GM23248 (cell line): ENCODE measurements around the gene SNRPD3. TPM values are rescaled to one million over a fixed set of nuclear protein-coding genes. Genes with fewer than 3 reads are reported as not detected.
"Not testable (repeated sequence)": the region's sequence is repeated elsewhere in the genome, so short reads cannot be mapped to it uniquely, and the experiment has no call there.

Experiments used
- DNase-seq: peaks from one replicate; pipeline ENCODE4 v3.0.0-alpha.2; 2015
- H2AFZ ChIP-seq: fragments of 200-600 bp; sonication (generic); 2 replicates; pipeline ENCODE4 v1.6.1; 2016; ENCODE audit warnings: antibody characterized with exemption
- H3F3A ChIP-seq: fragments of 200-600 bp; sonication (generic); 2 replicates; pipeline ENCODE4 v1.6.1; 2016; ENCODE audit warnings: mild to moderate bottlenecking, antibody characterized with exemption, mixed run types; ENCODE audit not compliant: insufficient read depth
- H3K27ac ChIP-seq: fragments of 200-600 bp; sonication (generic); 2 replicates; pipeline ENCODE4 v1.5.1; 2016; ENCODE audit warnings: mild to moderate bottlenecking
- H3K27me3 ChIP-seq: fragments of 200-600 bp; sonication (generic); replicated peaks from 2 replicates; pipeline ENCODE4 v1.6.1; 2016; ENCODE audit warnings: mild to moderate bottlenecking; ENCODE audit not compliant: insufficient read depth
- H3K36me3 ChIP-seq: fragments of 200-600 bp; sonication (generic); 2 replicates; pipeline ENCODE4 v1.6.1; 2016; ENCODE audit warnings: low read depth, mild to moderate bottlenecking
- H3K4me1 ChIP-seq: fragments of 200-600 bp; sonication (generic); 2 replicates; pipeline ENCODE4 v1.6.1; 2016; ENCODE audit warnings: mild to moderate bottlenecking; ENCODE audit not compliant: insufficient read depth
- H3K4me2 ChIP-seq: fragments of 200-600 bp; sonication (generic); one replicate; pipeline ENCODE4 v1.6.1; 2016; ENCODE audit warnings: mild to moderate bottlenecking; ENCODE audit not compliant: unreplicated experiment
- H3K4me3 ChIP-seq: fragments of 200-600 bp; sonication (generic); 2 replicates; pipeline ENCODE4 v1.5.1; 2016; ENCODE audit warnings: mild to moderate bottlenecking
- H3K79me2 ChIP-seq: fragments of 200-600 bp; sonication (generic); 2 replicates; pipeline ENCODE4 v1.6.1; 2016; ENCODE audit warnings: mild to moderate bottlenecking; ENCODE audit not compliant: insufficient read depth
- H3K9ac ChIP-seq: fragments of 200-600 bp; sonication (generic); 2 replicates; pipeline ENCODE4 v1.6.1; 2016; ENCODE audit warnings: mild to moderate bottlenecking
- H3K9me2 ChIP-seq: fragments of 200-600 bp; sonication (generic); 2 replicates; pipeline ENCODE4 v1.6.1; 2016; ENCODE audit warnings: mixed run types, mild to moderate bottlenecking, moderate library complexity; ENCODE audit not compliant: insufficient read depth
- H3K9me3 ChIP-seq: fragments of 200-600 bp; sonication (generic); one replicate; pipeline ENCODE4 v1.6.1; 2017; ENCODE audit warnings: low read depth
- H4K20me1 ChIP-seq: fragments of 200-600 bp; sonication (generic); 2 replicates; pipeline ENCODE4 v1.6.0; 2016; ENCODE audit not compliant: insufficient read depth
- EZH2 ChIP-seq: fragments of 200-600 bp; sonication (generic); IDR thresholded peaks from 2 replicates; pipeline ENCODE4 v1.6.1; 2018; ENCODE audit warnings: antibody characterized with exemption, mild to moderate bottlenecking; ENCODE audit not compliant: insufficient read depth, poor library complexity, severe bottlenecking
- EZH2phosphoT487 ChIP-seq: fragments of 200-600 bp; sonication (generic); IDR thresholded peaks from 2 replicates; pipeline ENCODE4 v1.6.1; 2018; ENCODE audit warnings: antibody characterized with exemption, moderate library complexity, mild to moderate bottlenecking, low read depth; ENCODE audit not compliant: insufficient read depth
- WGBS, 2 experiments: methylation state at CpG; one replicate each; pipeline ENCODE4 v1.1.6; 2015 to 2017; ENCODE audit warnings: low lambda C conversion rate in 2 of 2, low coverage in 1 of 2; ENCODE audit errors: missing lambda C conversion rate in 2 of 2; 5-methylcytosine and 5-hydroxymethylcytosine counted together
- in situ Hi-C: fragments of 300-500 bp; cut with MboI; formaldehyde crosslinking; loops from 2 replicates; pipeline ENCODE4 v1.15.0; 2020
- polyA plus RNA-seq: library from polyadenylated mRNA; unstranded; fragments of >200 nt; fragmentation: Nextera tagmentation; extraction: Ambion mirVana; gene quantifications from 2 replicates; pipeline ENCODE4 v1.2.1, GENCODE V29; 2016
- total RNA-seq: library from RNA; depleted of rRNA; stranded (reverse); fragments of >200 nt; shearing (Covaris generic); gene quantifications from 2 replicates; pipeline ENCODE4 v1.2.3, GENCODE V29; 2014

Gene SNRPD3
- total and polyA plus RNA-seq, 2 experiments from 2014 or later = 106 to 109 TPM

DNA sequence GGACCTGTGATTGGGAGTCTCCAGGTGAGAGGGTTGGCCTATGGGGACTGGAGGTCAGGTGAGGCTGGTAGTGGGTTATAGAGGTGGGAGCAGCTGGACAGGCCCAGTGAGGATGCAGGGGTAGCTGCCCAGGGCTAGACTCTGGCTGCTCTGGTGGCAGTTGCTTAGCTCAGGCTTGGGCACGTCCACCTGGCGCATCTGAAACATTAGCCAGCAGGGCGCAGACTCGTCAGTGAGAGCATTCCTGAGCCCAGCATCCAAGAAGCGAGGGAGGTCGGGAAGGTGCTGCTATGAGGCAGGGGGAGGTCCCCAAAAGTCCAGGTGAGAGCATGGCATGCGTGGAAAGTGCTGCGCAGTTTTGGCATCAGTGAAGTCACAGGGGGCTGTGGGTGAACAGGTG is 43.7 kb downstream of the SNRPD3 start:
- no peaks in the 10 kb centered on the region for H3F3A ChIP-seq
- H3K36me3 ChIP-seq = no peaks in the 10 kb centered on the region
- H3K27ac ChIP-seq = no peak overlapping the region
- DNase-seq = no peak
- no peak for TF ChIP-seq EZH2
- no peak for TF ChIP-seq EZH2phosphoT487
- H3K9ac ChIP-seq = no peak overlapping the region
- no peaks in the 10 kb centered on the region for H3K27me3 ChIP-seq
- no peaks in the 10 kb centered on the region for H4K20me1 ChIP-seq
- in situ Hi-C loops = no loop called here
- no peaks in the 10 kb centered on the region for H3K4me1 ChIP-seq
- H3K4me2 ChIP-seq = no peak overlapping the region
- H3K4me3 ChIP-seq = no peak overlapping the region
- no peaks in the 10 kb centered on the region for H3K9me3 ChIP-seq
- H3K79me2 ChIP-seq = no peaks in the 10 kb centered on the region
- no peak overlapping the region for H2AFZ ChIP-seq
- H3K9me2 ChIP-seq = no peaks in the 10 kb centered on the region
- WGBS, 2 experiments = 74 to 78% methylated on average over 6 to 7 of the region's 8 CpGs

DNA sequence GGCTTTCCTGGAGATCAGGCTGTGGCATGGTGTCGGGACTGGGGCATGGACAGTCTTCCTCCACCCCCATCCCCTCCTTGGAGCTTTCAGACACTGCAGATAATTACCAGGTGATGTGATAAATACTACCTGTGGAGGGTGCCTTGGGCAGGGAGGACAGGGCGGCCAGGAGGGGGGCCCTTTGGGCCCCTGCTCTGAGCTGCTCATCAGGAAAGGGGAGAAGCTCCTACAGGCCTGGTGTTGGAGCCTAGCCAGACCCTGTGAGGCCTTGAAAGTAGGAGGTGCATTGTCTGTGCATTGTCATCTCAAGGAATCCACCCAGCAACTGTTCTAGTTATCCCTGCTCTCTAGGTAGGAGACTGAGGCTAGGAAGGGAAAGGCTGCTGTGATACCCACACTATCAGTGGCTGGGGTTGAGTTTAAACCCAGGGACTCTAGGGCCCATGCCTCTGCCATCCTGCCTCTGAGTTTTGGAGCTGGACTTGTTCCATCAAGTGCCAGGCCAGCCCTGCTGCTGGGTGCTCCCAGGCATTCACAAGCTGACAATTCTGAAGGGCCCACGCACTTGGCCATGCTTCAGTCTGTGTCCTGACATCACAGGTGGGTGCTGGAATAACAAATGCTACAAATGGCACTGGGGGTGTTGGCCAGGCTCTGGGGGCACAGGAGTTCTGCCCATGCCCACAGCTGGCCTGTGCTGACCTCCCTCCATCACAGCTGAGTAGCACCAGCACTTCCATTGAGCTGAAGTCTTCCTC is 44.3 kb downstream of the SNRPD3 start:
- H3K4me3 ChIP-seq, H3K4me2 ChIP-seq, H3K9me2 ChIP-seq, H2AFZ ChIP-seq, H3K36me3 ChIP-seq, H3K4me1 ChIP-seq, H3K27me3 ChIP-seq, H3K27ac ChIP-seq, in situ Hi-C loops, H3K9ac ChIP-seq, H4K20me1 ChIP-seq, DNase-seq, H3K9me3 ChIP-seq, H3K79me2 ChIP-seq, H3F3A ChIP-seq: not testable (repeated sequence)
- 77 to 94% methylated on average over 3 of the region's 3 CpGs for WGBS, 2 experiments

DNA sequence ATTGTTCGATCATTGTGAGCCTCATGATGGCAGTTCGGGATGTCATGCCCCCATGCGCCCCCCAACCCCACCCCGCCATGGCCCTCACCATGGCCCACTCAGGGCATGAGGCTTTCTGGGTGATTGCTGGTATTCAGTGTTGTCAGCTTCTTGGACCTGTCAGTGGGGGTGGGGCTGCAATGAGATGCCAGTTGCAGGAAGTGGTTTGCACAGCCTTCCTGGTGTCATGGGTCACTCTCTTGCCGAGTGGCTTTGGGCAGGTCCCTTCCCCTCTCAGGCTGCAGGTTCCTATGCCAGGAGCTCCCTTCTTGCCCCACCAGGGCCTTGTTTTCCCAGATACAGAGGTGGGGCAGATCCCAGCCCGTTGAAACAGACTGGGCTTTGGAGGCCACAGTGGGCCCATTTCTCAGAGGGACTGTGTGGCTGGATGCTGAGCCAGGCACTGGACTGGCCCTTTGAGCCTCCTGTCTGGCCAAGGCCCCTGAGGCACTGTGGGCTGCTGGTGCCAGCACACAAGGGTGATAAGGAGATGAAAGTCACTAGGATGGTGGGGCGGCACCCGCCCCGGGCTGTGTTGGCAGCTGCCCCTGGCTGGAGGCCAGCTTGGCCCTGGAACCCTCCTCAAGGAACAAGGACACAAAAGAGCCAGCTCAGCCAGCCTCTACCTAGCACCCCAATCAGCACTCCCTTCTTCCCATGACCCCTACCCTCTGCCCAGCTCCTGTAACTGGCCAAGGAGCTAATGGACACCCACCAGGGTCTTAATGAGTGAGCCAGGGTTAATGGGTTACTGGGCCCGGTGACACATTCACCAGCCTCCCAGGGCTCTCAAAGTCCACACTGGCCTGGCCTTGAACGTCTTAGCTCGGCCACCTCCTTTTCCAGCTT is 45.7 kb downstream of the SNRPD3 start:
- Histone ChIP-seq H3K79me2 (no peaks in the 10 kb centered on the region), H3F3A (no peaks in the 10 kb centered on the region), H3K4me2 (no peak overlapping the region), H3K9me3 (no peaks in the 10 kb centered on the region), H3K4me1 (no peaks in the 10 kb centered on the region), H3K4me3 (no peak overlapping the region), H3K9me2 (no peaks in the 10 kb centered on the region), H3K27me3 (no peaks in the 10 kb centered on the region), H4K20me1 (no peaks in the 10 kb centered on the region), H2AFZ (no peak overlapping the region), H3K27ac (no peak overlapping the region), H3K9ac (no peak overlapping the region), H3K36me3 (no peaks in the 10 kb centered on the region)
- in situ Hi-C loops = no loop called here
- TF ChIP-seq EZH2phosphoT487 = no peak
- no peak for TF ChIP-seq EZH2
- WGBS, 2 experiments = 80 to 81% methylated on average over 12 of the region's 12 CpGs
- no peak for DNase-seq

DNA sequence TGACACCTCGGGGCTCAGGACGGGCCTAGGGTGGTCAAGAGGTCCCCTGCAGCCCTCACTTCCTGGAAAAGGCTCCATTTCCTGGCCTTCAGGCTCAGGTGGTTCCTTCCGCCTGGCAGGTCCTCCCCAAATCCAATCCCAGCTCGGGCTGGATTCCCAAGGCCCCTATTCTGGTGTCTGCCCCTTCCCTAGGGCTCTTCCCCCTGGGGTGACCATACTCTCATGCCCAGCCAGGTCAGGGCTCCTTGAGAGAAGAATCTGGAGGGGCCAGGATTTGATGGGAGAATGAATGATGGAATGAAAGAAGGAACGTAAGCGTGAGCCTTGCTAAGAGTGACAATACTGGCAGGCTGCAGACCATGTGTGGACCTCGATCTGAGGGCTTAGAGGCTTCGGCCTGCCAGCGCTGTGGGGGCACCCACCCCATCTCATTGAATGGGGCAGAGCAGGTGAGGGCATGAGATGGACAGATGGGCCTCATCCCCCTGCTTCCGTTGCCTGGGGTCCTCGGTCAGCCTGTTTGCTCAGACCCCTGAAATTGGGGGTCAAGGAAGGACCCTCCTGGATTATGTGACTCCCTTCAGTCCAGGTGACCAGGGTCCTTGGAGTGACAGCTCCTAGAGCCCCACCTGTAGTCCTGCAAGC is 46.4 kb downstream of the SNRPD3 start:
- H3K27ac ChIP-seq, H3K9ac ChIP-seq, H2AFZ ChIP-seq, H3K36me3 ChIP-seq, in situ Hi-C loops, H3K4me3 ChIP-seq, H3K9me3 ChIP-seq, H3F3A ChIP-seq, H3K79me2 ChIP-seq, H3K4me1 ChIP-seq, H3K4me2 ChIP-seq, DNase-seq, H3K9me2 ChIP-seq, H4K20me1 ChIP-seq, H3K27me3 ChIP-seq: not testable (repeated sequence)
- WGBS, 2 experiments = 95 to 96% methylated on average over 11 of the region's 11 CpGs

DNA sequence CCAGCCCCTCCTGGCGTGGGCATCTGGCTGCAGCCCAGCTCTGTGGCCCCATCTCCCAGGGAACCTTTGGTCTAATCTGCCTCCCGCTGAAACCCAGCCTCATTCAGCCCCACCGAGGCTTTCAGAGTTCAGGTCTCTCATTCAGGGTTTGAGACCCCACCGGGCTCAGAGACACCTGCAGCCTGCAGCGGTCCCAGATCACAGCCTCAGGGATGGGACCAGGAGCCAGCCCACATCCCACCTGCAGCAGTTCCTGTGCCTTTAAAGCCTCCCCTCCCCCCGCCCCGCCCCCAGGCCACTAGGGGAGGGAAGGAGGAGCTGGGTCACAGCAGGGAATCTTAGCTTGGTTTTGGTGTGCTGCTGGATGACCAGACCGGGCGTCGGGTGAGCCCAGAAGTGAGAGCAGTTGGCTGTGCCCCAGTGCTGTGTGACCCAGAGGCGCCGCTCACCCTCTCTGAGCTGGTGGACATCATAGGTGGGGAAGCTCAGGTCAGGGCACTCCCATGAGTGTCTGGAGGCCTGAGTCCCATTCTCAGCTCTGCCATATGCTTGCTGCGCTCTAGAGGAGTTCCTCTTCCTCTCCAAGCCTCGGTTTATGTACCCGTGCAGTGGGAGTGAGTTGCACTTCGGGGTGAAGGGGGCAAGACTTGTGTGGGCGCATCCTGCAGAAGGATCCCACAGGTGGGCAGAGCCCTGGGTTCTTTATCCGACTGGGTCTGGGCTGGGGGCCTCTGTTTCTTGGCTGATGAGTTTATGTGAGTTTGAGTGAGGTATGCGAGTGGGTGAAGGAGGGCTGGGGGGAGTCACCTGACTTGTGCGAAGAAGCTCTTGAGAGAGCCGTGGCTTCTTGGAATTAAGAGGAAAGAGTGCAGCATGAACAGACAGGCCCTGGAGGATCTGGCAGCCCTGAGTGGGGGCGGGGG is 47.3 kb downstream of the SNRPD3 start, which contains the start of gene GGT1:
GGT1 (plus strand) TSS at position 347 of the 923 bp plus-strand sequence. CDS start 7,889 bp downstream, outside the sequence.
- in situ Hi-C loops, H2AFZ ChIP-seq, H3K9ac ChIP-seq, H3K4me1 ChIP-seq, H3K9me3 ChIP-seq, H3K27me3 ChIP-seq, H3F3A ChIP-seq, H4K20me1 ChIP-seq, H3K79me2 ChIP-seq, H3K4me3 ChIP-seq, H3K27ac ChIP-seq, DNase-seq, H3K36me3 ChIP-seq, H3K9me2 ChIP-seq: not testable (repeated sequence)
- H3K4me2 ChIP-seq = peak within 1 kb of the TSS; percentile 31
- 54 to 58% methylated on average over 20 to 22 of the region's 22 CpGs for WGBS, 2 experiments

DNA sequence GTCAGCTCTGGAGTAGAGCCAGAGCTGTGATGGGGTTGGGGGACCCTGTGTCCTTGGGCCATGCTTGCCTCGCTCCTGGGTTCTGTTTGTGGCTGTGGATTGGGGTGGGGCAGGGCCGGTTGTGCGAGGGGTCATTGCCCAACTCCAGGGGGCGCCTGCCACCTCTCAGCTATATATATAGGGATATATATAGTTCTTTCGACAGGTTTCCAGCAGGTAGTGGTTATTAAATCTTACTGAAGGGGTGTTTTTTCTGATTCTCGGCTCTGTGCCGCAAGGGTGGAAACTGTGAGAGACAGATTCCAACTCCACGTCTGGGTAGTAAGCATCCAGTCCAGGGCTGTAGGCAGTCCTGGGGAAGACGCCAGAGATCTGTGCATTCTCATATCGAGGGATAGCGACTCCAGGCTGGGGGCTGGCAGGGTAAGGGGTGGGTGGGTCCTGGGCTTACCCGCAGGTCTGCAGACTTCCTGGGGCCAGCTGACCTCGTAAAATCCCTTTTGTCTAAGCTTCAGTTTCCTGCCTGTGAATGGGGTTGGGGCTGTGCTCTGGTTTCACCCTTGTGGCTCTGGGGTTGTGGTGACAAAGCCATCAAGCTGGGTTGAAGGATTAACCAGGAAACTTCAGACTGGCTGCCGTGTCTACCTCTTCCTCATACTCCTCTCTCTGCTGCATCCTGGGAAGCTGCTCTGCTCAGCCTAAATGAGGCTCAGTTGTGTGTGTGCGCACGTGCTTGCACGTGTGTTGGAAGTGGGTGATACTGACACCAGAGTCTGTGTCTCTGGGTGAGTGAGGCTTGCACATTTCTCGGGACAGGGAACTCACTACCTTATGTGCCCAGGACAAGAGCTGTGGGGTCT is 48.2 kb downstream of the SNRPD3 start:
- H3K9me3 ChIP-seq, H3K36me3 ChIP-seq, H3K4me1 ChIP-seq, H3K79me2 ChIP-seq, H3K9me2 ChIP-seq, H2AFZ ChIP-seq, H3K27me3 ChIP-seq, H3F3A ChIP-seq, H3K9ac ChIP-seq, H4K20me1 ChIP-seq, H3K27ac ChIP-seq, H3K4me3 ChIP-seq, in situ Hi-C loops: not testable (repeated sequence)
- H3K4me2 ChIP-seq = peak overlapping the region; percentile 31
- DNase-seq = peak; percentile 35
- WGBS, 2 experiments = 12 to 15% methylated on average over 18 of the region's 18 CpGs
